Pulmonary artery endothelial cell (primary cell): Measurements from ENCODE around the gene CERS5. TPM values are rescaled to one million over a fixed set of nuclear protein-coding genes. Genes with fewer than 3 reads are reported as not detected.
"Not testable (repeated sequence)": the region's sequence is repeated elsewhere in the genome, so short reads cannot be mapped to it uniquely, and the experiment has no call there.

Experiments
- DNase-seq: peaks from one replicate; pipeline ENCODE4 v3.0.0-alpha.2; 2011; ENCODE audit warnings: low read depth, low spot score
- total RNA-seq: library from RNA; depleted of rRNA; stranded (reverse); fragments of >200 nt; gene quantifications from 2 replicates; pipeline ENCODE4 v1.2.3, GENCODE V29; 2014

Gene CERS5
- total RNA-seq, 1 donor from 2014 or later: 44.1 TPM

- DNase-seq: no peak
These were observed 20.1 kb upstream of the CERS5 start for GRCh38 chr12:50187084-50187900.

GRCh38 chr12:50186681-50187080 is 19.5 kb upstream of the CERS5 start:
- no peak for DNase-seq

- peak; percentile 69 for DNase-seq
These were observed 18.9 kb upstream of the CERS5 start for GRCh38 chr12:50185970-50186663.

DNA sequence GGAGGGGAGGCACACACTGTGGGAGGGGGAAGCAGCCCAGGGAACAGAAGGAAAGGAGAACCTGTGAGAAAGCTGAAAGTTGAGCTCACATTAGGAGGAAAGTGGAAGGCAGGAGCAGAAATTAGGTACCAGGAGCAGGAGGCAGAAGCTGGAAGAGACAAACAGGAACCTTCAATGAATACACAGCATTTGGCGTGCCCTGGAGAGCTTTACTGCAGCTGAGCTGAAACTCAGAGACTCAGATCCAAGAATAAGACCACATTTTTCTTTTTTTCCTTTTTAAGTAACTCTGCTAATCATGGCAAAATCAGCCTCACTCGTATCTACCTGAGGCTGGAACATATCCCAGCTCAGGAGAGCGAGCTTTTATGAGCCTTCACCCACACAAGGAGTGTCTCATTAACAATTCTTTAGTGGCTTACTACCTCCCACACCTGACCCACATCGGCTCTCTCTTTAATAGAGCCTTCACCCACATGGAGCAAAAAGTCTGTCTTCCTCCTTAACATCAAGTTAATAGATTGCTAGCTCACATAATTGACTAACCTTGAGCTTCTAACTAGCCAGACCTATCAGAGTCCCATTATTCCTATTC is 18.2 kb upstream of the CERS5 start:
- DNase-seq: no peak

GRCh38 chr12:50184261-50184660 is 17.1 kb upstream of the CERS5 start:
- no peak for DNase-seq

GRCh38 chr12:50182461-50182860 is 15.3 kb upstream of the CERS5 start:
- DNase-seq: no peak

GRCh38 chr12:50181691-50182090 is 14.5 kb upstream of the CERS5 start:
- DNase-seq: no peak

DNA sequence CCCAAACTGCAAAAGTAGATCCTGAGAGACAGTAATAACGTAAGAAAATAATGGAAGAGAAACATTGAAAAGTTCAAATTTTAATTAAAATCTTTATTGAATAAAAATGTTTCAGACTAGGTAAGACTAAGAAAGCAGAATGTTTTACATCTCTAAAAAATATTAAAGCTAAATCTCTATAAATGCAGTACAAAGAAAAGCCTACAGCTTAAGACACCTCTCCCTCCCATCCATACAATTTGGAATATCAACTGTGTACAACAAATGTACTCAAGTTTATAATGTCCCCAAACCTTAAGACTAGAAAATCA is 8.5 kb upstream of the CERS5 start:
- no peak for DNase-seq

DNA sequence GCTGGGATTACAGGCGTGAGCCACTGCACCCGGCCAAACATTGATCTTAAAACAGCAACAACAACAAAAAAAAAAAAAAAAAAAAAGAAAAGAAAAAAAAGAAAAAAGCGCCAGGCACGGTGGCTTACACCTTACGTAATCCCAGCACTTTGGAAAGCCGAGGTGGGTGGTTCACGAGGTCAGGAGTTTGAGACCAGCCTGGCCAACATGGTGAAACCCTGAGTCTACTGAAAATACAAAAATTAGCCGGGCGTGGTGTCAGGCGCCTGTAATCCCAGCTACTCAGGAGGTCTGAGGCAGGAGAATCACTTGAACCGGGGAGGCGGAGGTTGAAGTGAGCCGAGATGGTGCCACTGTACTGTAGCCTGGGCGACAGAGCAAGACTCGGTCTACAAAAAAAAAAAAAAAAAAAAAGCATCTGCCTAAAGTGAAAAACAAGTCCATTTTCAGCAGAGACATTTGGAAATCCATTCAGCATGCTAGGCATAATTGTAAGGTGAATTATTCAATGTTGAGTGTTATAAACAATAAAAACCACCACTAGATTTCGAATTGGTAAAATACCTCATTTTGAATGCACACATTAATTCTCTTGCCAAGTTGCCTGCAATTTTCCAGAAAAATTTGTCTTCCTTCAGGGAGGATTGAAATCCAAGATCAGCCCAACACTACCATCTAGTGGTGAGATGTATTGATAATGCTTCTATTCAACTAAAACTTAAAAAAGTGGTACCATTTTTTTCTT is 8.0 kb upstream of the CERS5 start:
- peak; percentile 59 for DNase-seq

GRCh38 chr12:50166799-50167048 is 445 bp downstream of the CERS5 start:
- no peak for DNase-seq

DNA sequence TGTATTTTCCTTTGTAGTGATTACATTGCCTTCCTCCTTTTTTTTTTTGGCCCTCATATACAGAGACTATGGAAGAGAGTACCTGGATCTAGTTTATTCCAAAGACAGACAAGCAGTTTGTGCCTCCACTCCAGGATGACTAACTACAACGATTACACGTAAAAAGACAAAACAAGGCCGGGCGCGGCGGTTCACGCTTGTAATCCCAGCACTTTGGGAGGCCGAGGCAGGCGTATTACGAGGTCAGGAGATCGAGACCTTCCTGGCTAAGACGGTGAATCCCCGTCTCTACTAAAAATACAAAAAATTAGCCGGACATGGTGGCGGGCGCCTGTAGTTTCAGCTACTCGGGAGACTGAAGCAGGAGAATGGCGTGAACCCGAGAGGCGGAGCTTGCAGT is 2.2 kb downstream of the CERS5 start:
- no peak for DNase-seq

DNA sequence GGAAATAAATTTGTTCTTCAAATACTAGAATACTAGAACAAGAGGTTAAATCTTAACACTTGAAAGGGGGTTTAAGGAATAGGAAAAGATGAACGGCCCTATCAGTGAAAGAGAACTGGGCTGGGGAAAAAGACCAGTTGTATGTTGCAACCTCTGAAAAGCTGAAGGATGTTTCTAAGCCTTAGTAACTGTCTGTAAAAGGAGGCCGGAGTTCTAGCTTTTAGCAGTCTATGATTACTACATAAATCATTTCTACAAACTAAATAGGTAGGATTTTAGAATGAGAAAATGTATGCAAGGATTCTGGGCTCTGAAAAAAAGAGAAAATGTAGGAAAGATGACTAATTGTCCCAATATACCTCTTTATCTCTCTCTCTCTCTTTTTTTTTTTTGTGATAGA is 4.9 kb downstream of the CERS5 start:
- no peak for DNase-seq

DNA sequence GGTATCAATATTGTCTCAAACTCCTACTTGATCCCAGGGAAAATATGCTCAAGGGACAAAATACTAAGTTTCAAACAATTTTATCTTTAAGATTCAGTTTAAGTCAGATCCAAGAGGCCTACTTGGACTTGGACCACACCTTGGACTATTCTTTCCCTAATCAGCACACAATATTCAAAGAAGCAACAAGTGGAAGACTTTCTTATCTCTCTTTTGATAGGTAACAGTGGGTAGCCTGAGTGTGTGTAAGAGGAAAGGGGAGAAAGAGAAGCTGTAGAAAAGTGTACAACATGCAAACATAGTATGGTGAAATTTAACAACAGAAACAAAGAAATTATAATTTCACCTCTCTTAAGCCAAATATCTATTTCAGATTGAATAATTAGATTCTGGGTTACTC is 6.5 kb downstream of the CERS5 start:
- DNase-seq: no peak

GRCh38 chr12:50157259-50157658 is 9.9 kb downstream of the CERS5 start:
- DNase-seq: no peak

DNA sequence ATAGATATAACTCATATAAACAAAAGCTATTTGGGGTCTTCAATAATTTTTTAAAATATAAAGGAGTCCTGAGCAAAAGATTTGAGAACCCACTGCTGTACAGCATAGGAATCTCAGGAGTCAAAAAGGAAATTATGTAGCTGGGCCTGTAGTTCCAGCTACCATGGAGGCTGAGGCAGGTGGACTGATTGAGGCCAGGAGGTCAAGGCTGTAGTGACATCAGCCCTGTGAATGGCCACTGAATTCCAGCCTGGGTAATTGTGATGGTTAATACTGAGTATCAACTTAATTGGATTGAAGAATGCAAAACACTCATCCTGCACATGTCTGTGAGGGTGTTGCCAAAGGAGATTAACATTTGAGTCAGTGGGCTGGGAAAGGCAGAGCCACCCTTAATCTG is 10.5 kb downstream of the CERS5 start:
- no peak for DNase-seq

DNA sequence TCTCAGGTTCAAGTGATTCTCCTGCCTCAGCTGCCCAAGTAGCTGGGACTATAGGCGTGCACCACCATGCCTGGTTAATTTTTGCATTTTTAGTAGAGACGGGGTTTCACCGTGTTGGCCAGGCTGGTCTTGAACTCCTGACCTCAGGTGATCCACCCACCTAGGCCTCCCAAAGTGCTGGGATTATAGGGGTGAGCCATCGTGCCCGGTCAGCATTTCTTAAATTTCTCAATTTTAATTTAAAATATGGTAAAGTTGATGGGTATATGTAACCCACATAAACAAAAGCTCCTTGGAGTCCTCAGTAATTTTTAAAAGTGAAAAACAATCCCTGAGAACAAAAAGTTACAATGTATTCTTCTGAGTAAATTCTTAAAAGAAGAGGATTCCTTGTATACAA is 12.2 kb downstream of the CERS5 start:
- not testable (repeated sequence) for DNase-seq

GRCh38 chr12:50151047-50151687 is 16.0 kb downstream of the CERS5 start:
- no peak for DNase-seq

- no peak for DNase-seq
These were observed 17.9 kb downstream of the CERS5 start for GRCh38 chr12:50149311-50149710.

DNA sequence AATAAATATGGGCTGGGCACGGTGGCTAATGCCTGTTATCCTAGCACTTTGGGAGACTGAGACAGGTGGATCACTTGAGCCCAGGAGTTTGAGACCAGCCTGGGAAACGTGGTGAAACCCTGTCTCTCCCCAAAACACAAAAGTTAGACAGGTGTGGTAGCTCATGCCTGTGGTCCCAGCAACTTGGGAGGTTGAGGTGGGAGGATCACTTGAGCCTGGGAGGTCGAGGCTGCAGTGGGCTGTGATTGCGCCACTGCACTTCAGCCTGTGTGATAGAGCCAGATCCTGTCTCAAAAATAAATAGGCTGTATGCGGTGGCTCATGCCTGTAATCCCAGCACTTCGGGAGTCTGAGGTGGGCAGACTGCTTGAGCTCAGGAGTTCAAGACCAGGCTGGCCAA is 19.2 kb downstream of the CERS5 start:
- DNase-seq: not testable (repeated sequence)

DNA sequence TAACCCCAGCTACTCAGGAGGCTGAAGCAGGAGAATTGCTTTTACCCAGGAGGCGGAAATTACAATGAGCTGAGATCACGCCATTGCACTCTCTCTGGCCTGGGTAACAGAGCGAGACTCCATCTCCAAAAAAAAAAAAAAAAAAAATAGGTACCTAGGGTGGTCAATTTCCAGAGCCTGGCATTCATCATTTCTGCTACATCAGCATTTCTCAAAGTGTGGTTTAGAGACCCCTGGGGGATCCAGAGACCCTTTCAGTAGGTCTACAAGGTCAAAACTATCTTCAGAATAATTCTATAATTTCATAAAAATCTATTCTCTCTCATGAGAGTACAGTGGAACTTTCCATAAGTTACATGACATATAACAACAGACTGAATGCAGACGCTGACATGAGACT is 19.9 kb downstream of the CERS5 start:
- DNase-seq: no peak

GRCh38 chr12:50145439-50145838 is 21.7 kb downstream of the CERS5 start:
- DNase-seq: no peak

DNA sequence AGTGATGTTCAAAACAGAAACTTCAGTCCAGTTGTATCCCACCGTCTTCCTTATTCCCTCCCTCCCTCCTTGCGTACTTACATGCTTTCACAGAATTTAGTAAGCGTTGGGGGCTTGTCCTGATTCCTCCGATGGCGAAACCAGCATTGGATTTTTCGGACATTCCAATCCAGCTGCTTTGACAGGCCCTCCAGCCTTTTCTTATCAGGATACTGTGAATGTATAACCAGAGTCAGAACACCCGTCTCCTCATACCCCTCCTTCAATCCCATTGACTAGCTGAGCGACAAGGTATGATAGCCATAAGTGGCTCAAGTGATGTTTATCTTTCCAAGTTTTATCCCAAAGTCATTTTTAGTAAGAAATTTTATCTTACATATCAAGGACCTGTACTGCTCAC is 24.2 kb downstream of the CERS5 start:
- DNase-seq: no peak
